ENCODE measurements around the gene NMS. TPM values are rescaled to one million over a fixed set of nuclear protein-coding genes. Genes with fewer than 3 reads are reported as not detected.

NMS gene
- total and polyA plus RNA-seq, 10 of the 15 experiments (the other 5 are each of a cell fraction or from before 2014, with no cell fraction given), result not detected

GRCh38 chr2:100429726-100430125, 40.6 kb upstream of the NMS start:
- WGBS (ENCODE audit: insufficient coverage, insufficient replicate concordance, low lambda C conversion rate, missing lambda C conversion rate), result 0% methylated on average over 1 of the region's 1 CpG
- DNase-seq (ENCODE audit: low read depth, low spot score), result no peak
- BruUV-seq (replicated peaks), result no TSS peak
- Histone ChIP-seq H3K27ac (ENCODE audit: control insufficient read depth, insufficient read depth) (no peak overlapping the region), H3K4me2 (ENCODE audit: control insufficient read depth, insufficient read depth) (no peak overlapping the region), H3K9ac (ENCODE audit: control insufficient read depth, insufficient read depth, low read length) (no peak overlapping the region), H2AFZ (ENCODE audit: control insufficient read depth, low read depth, low read length) (no peak overlapping the region), H3K4me3 (no peak overlapping the region), H3K9me3 (replicated peaks; ENCODE audit: control insufficient read depth, insufficient read depth, low read length) (no peaks in the 10 kb centered on the region; the same call in 1 of the 3 replicates), H4K20me1 (ENCODE audit: control insufficient read depth, insufficient read depth) (no peaks in the 10 kb centered on the region), H3K79me2 (ENCODE audit: control insufficient read depth, insufficient read depth, low read length) (no peaks in the 10 kb centered on the region), H3K27me3 (replicated peaks in 1 of 2; ENCODE audit: control insufficient read depth in 2 of 2, insufficient read depth in 2 of 2, low read length in 1 of 2) (no peaks in the 10 kb centered on the region), H3K36me3 (ENCODE audit: control insufficient read depth in 2 of 2, insufficient read depth in 2 of 2, low read length in 1 of 2) (no peaks in the 10 kb centered on the region), H3K4me1 (ENCODE audit: control insufficient read depth, insufficient read depth, low read length) (no peaks in the 10 kb centered on the region)
- ATAC-seq, result no peak
- no peak for FAIRE-seq
- in situ Hi-C loops (cut with MboI), result loop anchor here (10.0 kb wide), 1 partner anchor 555 kb away; no protein-coding TSS in a partner anchor
- POLR2A ChIA-PET, result no interaction called here
- RAD21 ChIA-PET (ENCODE audit: unreplicated experiment), result no interaction called here
- CTCF ChIA-PET, result no interaction called here
- intact Hi-C loops (cut with micrococcal nuclease; ENCODE audit: unreplicated experiment), result no loop called here
- SMC1A ChIA-PET (ENCODE audit: uncharacterized antibody, unreplicated experiment), result interaction anchor here (1.3 kb wide), 1 partner anchor 167 kb away, joined by 3 read pairs; no protein-coding TSS in a partner anchor
- TF ChIP-seq JUNB (IDR thresholded peaks at IDR 0.05) (no peak), BHLHE40 (IDR thresholded peaks at IDR 0.05; ENCODE audit: borderline replicate concordance in 1 of 2, low read depth in 2 of 2, low read length in 1 of 2) (no peak), TCF7 (IDR thresholded peaks at IDR 0.05; ENCODE audit: borderline replicate concordance) (no peak), SIX5 (IDR thresholded peaks at IDR 0.05; ENCODE audit: low read depth, low read length, severe bottlenecking) (no peak), CBFB (IDR thresholded peaks at IDR 0.05; ENCODE audit: low read depth) (no peak), ZNF274 (IDR thresholded peaks at IDR 0.05; ENCODE audit: insufficient read depth, insufficient read length) (no peak), BRCA1 (IDR thresholded peaks at IDR 0.05; ENCODE audit: low read depth, low read length) (no peak), SREBF2 (IDR thresholded peaks at IDR 0.05; ENCODE audit: low read length) (no peak), ZBTB11 (CRISPR knock-in tag; IDR thresholded peaks at IDR 0.05) (no peak), MTA3 (IDR thresholded peaks at IDR 0.05; ENCODE audit: borderline replicate concordance, low read length) (no peak), HSF1 (IDR thresholded peaks at IDR 0.05; ENCODE audit: low read depth, low read length) (no peak), NFXL1 (IDR thresholded peaks at IDR 0.05; ENCODE audit: borderline replicate concordance) (no peak), ZNF592 (IDR thresholded peaks at IDR 0.05) (no peak), IRF5 (IDR thresholded peaks at IDR 0.05; ENCODE audit: borderline replicate concordance) (no peak), SUZ12 (IDR thresholded peaks at IDR 0.05; ENCODE audit: unreplicated experiment) (no peak)
